Midbrain (tissue), 1 donor: ENCODE results near the gene TNNT1.

Experiments used
- DNase-seq: peaks from one replicate; lab custom pipeline; 2025; lab: John Stamatoyannopoulos, UW

Gene TNNT1

GRCh38 chr19:55088543-55089341 lies 60.3 kb downstream of the TNNT1 start:
- peak; percentile 41 for DNase-seq

- DNase-seq = no peak
These were observed 61.0 kb downstream of the TNNT1 start for GRCh38 chr19:55088021-55088451.

- DNase-seq = no peak
These were observed 61.5 kb downstream of the TNNT1 start for GRCh38 chr19:55087542-55087901.

DNA sequence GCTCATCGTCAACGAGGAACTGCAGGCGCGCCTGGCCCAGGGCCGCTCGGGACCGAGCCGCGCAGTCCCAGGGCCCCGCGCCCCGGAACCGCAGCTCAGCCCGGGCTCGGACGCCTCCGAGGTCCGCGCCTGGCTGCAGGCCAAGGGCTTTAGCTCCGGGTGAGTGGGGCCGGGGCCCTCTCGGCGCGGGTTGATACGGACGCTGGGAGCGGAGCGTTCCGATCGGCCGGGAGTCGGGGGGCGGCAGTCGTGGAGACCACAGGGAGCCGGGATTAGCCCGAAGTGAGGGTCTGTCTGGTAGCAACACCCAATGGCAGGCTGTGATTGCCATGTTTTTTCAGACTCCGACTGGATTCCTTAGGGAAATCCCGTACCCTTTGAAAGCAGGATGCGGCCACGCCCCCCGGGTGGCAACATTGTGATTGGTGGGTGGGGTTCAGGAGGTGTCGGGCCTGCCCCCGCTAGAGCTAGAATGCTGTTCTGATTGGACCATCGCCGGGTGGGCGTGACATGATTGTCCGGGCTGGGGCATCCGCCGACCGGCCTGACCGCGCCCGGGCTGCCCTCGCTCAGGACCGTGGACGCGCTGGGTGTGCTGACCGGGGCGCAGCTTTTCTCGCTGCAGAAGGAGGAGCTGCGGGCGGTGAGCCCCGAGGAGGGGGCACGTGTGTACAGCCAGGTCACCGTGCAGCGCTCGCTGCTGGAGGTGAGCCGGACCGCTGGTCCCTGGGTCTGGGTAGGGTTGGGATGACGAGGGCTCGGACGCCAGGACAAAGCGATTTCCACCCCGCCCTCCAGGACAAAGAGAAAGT lies 62.1 kb downstream of the TNNT1 start:
- DNase-seq = peak; percentile 65

- no peak for DNase-seq
These were observed 62.9 kb downstream of the TNNT1 start for GRCh38 chr19:55085923-55086715.

GRCh38 chr19:55084416-55084815 lies 64.6 kb downstream of the TNNT1 start:
- no peak for DNase-seq

GRCh38 chr19:55083004-55083850 lies 65.8 kb downstream of the TNNT1 start:
- DNase-seq = no peak
